Panc1 (cell line): ENCODE measurements around the gene NAGPA. TPM values are rescaled to one million over a fixed set of nuclear protein-coding genes. Genes with fewer than 3 reads are reported as not detected.

Source experiments
- ATAC-seq: fragments of 200-7000 bp; cut with Tn5 transposase; 2 replicates; pipeline ENCODE4 v1.9.1; 2020; ENCODE audit warnings: mild to moderate bottlenecking, moderate library complexity
- BruUV-seq: library from RNA; stranded (reverse); fragments of 400-500 nt; replicated peaks from 2 replicates; lab custom pipeline; 2021; lab: Mats Ljungman, UMichigan
- CTCF ChIA-PET: fragments of 300-600 bp; sonication (Branson Sonifier 250); formaldehyde crosslinking; loops from one replicate; lab custom pipeline; 2022; ENCODE audit warnings: antibody characterized with exemption; lab: Charles Lee
- POLR2A ChIA-PET: fragments of 300-600 bp; sonication (Branson Sonifier 250); formaldehyde crosslinking; loops from one replicate; lab custom pipeline; 2022; ENCODE audit warnings: antibody characterized with exemption; lab: Charles Lee
- DNase-seq: peaks from one replicate; pipeline ENCODE4 v3.0.0-alpha.2; 2010; ENCODE audit warnings: low read depth, low spot score
- H3K27ac ChIP-seq: 2 replicates; pipeline ENCODE4 v1.5.1; 2011; ENCODE audit warnings: mild to moderate bottlenecking, low read length, inconsistent platforms
- H3K27me3 ChIP-seq: fragments of 200-500 bp; sonication (Bioruptor generic); 2 replicates; pipeline ENCODE4 v1.6.0; 2014; ENCODE audit warnings: low read length, inconsistent platforms; ENCODE audit not compliant: control insufficient read depth, insufficient read depth
- H3K36me3 ChIP-seq: fragments of 200-500 bp; sonication (Bioruptor generic); 2 replicates; pipeline ENCODE4 v1.5.1; 2014; ENCODE audit warnings: inconsistent platforms, mild to moderate bottlenecking, low read length, moderate library complexity; ENCODE audit not compliant: control insufficient read depth, insufficient read depth
- H3K4me1 ChIP-seq: 2 replicates; pipeline ENCODE4 v1.5.1; 2011; ENCODE audit warnings: inconsistent platforms, mild to moderate bottlenecking, low read length, moderate library complexity; ENCODE audit not compliant: control insufficient read depth, insufficient read depth
- H3K4me3 ChIP-seq, 2 experiments: 2 replicates each; pipeline ENCODE4 v1.5.1; 2011 to 2012; ENCODE audit warnings: low read depth in 2 of 2, low read length in 2 of 2, mild to moderate bottlenecking in 2 of 2, inconsistent platforms in 1 of 2, moderate library complexity in 1 of 2
- H3K9me3 ChIP-seq: fragments of 200-500 bp; sonication (Bioruptor generic); 2 replicates; pipeline ENCODE4 v1.5.1; 2014; ENCODE audit warnings: low read depth, mild to moderate bottlenecking, inconsistent platforms, low read length, moderate library complexity; ENCODE audit not compliant: control insufficient read depth, insufficient read depth
- CTCF ChIP-seq: fragments of 450-650 bp; IDR thresholded peaks from 2 replicates; pipeline ENCODE4 v1.5.1; 2017; ENCODE audit warnings: mild to moderate bottlenecking
- POLR2AphosphoS5 ChIP-seq: IDR thresholded peaks from 2 replicates; pipeline ENCODE4 v1.6.1; 2012; ENCODE audit warnings: mild to moderate bottlenecking, low read depth, low read length, moderate library complexity
- REST ChIP-seq, 2 experiments: IDR thresholded peaks; 2 replicates each; pipeline ENCODE4 v1.6.1; 2011 to 2012; ENCODE audit warnings: low read depth in 2 of 2, control low read depth in 1 of 2, low read length in 1 of 2, mild to moderate bottlenecking in 1 of 2, moderate library complexity in 1 of 2; ENCODE audit not compliant: insufficient read depth in 1 of 2
- SIN3A ChIP-seq: IDR thresholded peaks from 2 replicates; pipeline ENCODE4 v1.6.1; 2012; ENCODE audit warnings: low read depth, mild to moderate bottlenecking, low read length, moderate library complexity, borderline replicate concordance; ENCODE audit not compliant: insufficient read depth
- TCF7L2 ChIP-seq: IDR thresholded peaks from 2 replicates; pipeline ENCODE4 v1.6.1; 2011; ENCODE audit warnings: mild to moderate bottlenecking, low read depth, low read length, inconsistent platforms
- in situ Hi-C: cut with HindIII; loops from 2 replicates; pipeline ENCODE4 v1.10.0; 2016; ENCODE audit warnings: low sequenced_read_pairs, low pct_unique_long_range_greater_than_20kb
- intact Hi-C: fragments of 100-400 bp; cut with micrococcal nuclease; formaldehyde crosslinking; loops from one replicate; pipeline ENCODE4 v1.10.0; 2022; ENCODE audit not compliant: unreplicated experiment
- total RNA-seq: library from RNA; stranded (reverse); gene quantifications from one replicate; pipeline ENCODE4 v1.2.1, GENCODE V29; 2021; ENCODE audit not compliant: unreplicated experiment

Gene NAGPA
- total RNA-seq, 1 experiment from 2014 or later: 19.2 TPM

- DNase-seq: no peak
These were observed 38.9 kb downstream of the NAGPA start for GRCh38 chr16:4994719-4995434.

GRCh38 chr16:4991754-4992153 lies 42.0 kb downstream of the NAGPA start:
- TF ChIP-seq TCF7L2 (no peak), REST (IDR thresholded peaks at IDR 0.05; ENCODE audit: insufficient read depth in 1 of 2, low read depth in 2 of 2, low read length in 1 of 2) (no peak), CTCF (no peak), POLR2AphosphoS5 (no peak), SIN3A (no peak)
- ChIA-PET CTCF (no interaction called here), POLR2A (no interaction called here)
- Histone ChIP-seq H3K4me3 (no peak overlapping the region), H3K27me3 (peaks cover 3% of the 10 kb centered on the region), H3K4me1 (no peaks in the 10 kb centered on the region), H3K27ac (no peak overlapping the region), H3K9me3 (no peaks in the 10 kb centered on the region), H3K36me3 (no peaks in the 10 kb centered on the region)
- in situ Hi-C loops: no loop called here
- DNase-seq (no peak), ATAC-seq (no peak)
- no TSS peak for BruUV-seq
- intact Hi-C loops: no loop called here

More at GRCh38 chr16:4994719-4995434, 38.9 kb downstream of the NAGPA start:
- Histone ChIP-seq H3K9me3 (no peaks in the 10 kb centered on the region), H3K4me3 (no peak overlapping the region), H3K4me1 (no peaks in the 10 kb centered on the region), H3K36me3 (no peaks in the 10 kb centered on the region), H3K27ac (no peak overlapping the region), H3K27me3 (no peaks in the 10 kb centered on the region)
- ChIA-PET POLR2A (no interaction called here), CTCF (no interaction called here)
- no TSS peak for BruUV-seq
- peak; percentile 31; the same call in 1 of the 2 replicates for ATAC-seq
- in situ Hi-C loops (no loop called here), intact Hi-C loops (no loop called here)
- TF ChIP-seq CTCF (no peak), POLR2AphosphoS5 (no peak), TCF7L2 (no peak), REST (IDR thresholded peaks at IDR 0.05; ENCODE audit: insufficient read depth in 1 of 2, low read depth in 2 of 2, low read length in 1 of 2) (no peak), SIN3A (no peak)
